Dermis blood vessel endothelial cell (primary cell): Measurements from ENCODE around the gene PHACTR1. TPM values are rescaled to one million over a fixed set of nuclear protein-coding genes. Genes with fewer than 3 reads are reported as not detected.

Source experiments
- DNase-seq: peaks from one replicate; pipeline ENCODE4 v3.0.0; 2010
- total RNA-seq: library from RNA; depleted of rRNA; stranded (reverse); fragments of >200 nt; gene quantifications from 2 replicates; pipeline ENCODE4 v1.2.3, GENCODE V29; 2014

PHACTR1 gene
- total RNA-seq, 1 donor from 2014 or later: 2.4 TPM

DNA sequence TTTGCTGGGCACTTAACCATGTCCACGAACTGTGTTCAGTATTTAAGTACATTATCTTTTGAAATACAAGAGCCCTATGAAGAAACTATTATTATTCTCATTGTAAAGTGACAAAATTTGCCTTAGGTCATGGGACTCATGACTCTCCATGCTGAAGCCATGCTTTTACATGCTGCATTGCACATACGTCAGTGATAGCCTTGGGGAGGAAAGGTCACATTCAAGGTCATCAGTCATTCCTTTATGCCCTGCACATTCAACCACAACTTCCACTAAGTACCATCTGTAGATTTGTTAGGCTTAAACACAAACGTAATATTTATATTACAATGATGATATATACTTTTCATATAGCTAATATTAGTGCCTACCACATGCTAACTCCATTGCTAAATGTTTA lies 319.0 kb downstream of the PHACTR1 start:
- DNase-seq: no peak

DNA sequence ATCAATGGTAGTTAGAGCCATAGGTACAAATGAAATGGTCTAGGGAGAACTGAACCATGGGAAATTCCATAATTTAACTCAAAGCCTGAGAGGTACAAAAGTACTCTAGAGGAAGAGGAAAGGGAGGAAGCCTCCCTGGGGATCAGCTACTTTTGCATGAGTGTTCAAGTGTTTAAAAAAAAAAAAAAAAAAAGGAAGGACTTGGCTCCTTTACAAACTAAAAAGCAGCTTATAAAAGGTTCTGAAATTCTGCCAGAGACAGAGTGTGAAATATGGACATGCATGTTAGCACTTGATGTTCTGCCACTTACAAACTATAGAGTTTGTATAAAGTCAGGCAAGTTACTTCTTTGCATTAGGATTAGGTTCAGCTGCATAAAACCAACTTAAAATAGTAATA lies 321.7 kb downstream of the PHACTR1 start:
- DNase-seq: peak; percentile 30

DNA sequence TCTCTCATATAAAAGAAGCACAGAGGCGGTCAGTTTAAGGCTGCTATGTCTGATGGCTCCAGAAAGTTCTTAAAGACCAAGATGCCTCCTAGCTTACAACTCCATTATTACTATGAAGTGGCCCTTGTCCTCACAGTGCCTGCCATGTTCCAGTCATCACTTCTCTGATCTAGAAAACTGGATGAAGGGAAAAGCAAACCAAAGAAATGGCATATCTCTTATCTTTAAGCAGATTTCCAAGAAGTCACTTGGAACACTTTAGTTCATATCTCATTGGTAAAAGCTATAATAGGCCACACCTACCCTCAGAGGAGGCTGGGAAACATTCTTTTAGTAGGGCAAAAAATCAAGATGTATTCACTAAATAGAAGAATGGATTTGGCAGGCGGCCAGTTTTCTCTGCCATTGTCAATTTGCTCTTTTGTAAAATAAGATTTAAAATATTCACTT lies 322.2 kb downstream of the PHACTR1 start:
- peak; percentile 63 for DNase-seq

DNA sequence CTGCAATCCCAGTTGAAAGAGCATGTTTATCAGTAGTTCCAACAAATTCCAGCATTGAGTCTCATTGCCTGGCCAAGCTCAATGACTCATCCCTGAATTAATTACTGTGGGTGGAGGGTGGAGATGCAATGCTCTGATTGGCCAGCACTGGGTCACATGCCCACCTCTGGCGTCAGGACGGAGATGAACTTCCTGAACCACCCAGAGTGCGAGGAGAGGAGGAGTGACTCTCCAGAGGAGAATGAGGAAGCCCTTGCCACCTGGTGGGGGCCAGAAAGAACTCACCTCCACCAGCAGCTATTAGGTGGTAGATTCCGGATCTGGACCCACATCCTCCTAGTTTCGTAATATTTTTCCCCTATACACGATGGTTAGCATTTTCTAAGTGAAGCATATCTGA lies 327.8 kb downstream of the PHACTR1 start:
- DNase-seq: peak; percentile 29

DNA sequence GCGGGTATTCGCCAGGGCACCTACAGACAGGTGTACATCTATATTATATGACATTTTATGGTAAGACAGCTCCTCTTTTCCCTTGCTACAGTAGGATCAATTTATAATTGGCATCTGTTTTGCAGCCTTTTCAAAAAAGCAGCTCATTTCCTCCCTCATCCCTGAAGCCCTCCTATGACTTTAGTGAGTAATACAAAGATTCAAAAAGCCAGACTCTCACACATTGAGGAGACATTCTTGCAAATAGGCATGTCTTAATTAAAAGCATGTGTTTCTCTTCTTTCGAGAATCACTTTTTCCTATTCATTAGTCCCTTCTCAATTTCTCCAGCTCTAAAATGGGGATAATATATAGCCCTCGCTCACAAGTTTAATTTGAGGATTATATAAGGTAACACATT lies 328.3 kb downstream of the PHACTR1 start:
- DNase-seq: no peak

DNA sequence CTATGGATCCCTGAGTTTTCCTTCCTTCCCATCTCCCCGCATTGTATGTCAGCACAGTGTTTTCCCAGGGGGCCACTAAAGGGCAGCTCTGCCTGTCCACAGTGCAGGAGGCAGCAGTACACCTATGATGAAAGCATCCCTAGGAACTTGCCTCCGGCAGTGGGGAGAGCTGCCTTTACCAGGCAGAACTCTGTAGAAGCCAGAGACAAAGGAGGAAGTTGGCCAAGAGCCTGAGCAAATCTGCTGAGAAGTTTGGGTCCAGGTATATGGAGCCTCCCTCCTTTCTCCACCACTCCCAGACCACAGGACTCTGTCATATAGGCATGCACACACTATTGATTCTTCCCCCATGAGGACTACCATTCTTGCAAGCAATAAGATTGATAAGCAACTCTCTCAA lies 329.1 kb downstream of the PHACTR1 start:
- no peak for DNase-seq

DNA sequence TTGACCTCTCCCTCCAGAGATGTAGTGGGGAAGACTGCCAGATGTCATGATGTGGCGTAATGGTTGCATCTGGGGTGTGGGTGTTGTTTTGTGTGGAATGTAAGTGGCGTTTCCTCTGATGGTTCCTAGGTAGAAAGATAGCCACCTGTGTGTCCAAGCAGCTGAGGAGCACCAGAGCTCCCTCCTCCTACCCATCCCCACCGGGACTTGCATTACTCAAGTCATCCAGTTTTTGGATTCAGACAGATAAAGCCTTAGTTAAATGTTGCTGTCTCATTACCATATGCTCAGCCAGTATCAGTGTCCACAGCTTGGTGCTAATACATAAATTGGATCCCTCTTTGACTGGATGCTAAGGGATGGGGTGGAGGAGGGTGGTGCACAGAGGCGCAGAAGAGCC lies 329.5 kb downstream of the PHACTR1 start:
- DNase-seq: no peak

DNA sequence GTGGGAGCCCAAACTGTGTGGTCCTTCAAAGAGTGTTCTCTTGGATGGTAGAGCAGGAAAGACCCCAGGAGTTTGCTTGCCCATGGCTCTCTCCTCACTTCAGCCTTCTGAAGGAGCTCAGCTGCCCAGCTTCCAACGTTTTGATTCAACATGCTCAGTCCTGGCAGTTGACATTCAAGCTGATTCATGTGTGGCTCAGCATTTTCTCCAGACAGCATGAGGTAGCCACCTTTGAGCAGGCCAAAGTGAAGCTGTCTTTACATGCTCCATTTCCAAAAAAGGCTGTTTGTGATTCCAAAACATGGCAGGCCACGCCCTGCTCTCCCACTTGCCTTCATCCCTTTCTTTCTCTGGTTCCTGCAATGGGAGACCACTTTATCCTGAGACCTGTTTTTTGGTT lies 331.5 kb downstream of the PHACTR1 start:
- no peak for DNase-seq

DNA sequence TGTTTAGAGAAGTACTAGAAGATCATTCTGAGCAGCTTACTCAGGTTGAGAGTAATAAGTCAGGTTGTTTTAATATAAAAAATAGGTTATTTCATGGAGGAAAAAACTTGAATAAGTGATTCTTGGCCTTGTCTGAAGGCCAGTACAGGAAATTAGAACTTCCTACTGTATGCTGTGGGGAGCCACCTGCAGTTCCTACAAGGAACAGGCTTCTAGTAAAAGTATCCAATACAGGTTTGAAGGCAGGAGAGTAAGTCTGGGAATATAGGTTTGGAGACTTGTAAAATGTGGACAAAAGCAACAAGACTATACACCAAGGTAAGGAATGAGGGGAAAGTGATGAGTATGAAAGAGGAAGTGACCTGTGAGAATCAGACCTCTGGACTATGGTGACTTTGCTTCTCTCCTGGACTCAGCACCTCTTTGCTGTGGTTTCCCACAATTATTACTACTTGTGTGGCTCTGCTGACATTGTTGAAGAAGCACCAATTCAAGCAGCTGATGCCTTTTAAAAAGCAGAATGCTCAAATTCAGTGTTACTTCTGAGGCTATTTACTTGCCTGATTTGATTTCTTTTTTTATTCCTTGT lies 333.2 kb downstream of the PHACTR1 start:
- peak; percentile 52 for DNase-seq

DNA sequence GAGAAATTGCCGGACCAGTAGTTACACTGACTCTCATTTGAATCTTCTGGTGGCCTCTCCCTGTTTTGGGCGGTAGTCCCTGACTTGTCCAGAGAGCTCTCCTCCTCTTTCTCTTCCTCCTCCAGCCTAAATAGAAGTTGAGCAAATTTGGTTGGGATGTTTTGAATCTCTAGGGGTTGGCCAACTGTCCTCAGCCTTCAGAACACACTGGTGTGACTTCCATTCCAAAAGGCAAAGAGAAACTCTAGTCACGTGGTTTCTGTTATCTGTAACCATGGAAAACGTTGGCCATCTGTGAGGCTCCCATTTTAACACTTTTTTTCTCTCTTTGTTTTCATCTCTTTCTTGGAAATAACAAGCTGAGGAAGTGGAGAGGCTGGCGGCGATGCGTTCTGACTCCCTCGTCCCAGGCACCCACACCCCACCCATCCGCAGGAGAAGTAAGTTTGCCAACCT lies 336.5 kb downstream of the PHACTR1 start:
- no peak for DNase-seq

DNA sequence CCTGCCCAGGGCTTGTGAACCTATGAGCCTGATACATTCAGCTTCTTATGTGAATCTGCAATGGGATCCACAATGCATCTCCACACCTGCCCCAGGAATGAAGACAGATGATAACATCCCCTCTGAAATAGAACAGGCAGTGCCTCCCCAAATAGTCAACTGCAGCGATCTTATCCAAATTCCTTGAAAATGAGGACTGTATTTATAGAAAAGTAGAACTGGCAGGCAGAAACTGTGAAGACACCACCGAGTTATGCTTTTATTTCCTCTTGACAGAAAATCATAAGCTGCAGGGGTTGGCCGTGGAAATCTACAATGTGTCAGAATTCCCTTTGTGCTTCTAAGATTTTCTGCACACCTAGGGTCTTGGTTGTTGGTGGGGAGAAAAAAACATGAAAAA lies 341.5 kb downstream of the PHACTR1 start:
- DNase-seq: no peak

DNA sequence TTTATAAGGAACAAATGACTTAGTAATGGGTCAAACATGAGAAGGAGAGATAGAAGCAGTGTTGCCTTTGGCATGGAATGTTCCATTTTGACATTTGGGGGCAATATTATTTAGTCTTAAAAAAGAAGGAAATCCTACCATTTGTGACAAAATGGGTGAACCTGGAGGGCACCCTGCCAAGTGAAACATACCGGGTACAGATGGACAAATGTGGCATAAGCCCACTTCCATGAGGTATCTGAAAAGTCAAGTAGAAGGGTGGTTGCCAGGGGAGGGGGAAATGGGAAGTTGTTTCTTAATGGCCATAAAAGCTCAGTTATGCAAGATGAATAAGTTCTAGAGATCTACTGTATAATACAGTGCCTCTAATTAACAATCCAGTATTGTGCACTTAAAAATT lies 342.5 kb downstream of the PHACTR1 start:
- no peak for DNase-seq

DNA sequence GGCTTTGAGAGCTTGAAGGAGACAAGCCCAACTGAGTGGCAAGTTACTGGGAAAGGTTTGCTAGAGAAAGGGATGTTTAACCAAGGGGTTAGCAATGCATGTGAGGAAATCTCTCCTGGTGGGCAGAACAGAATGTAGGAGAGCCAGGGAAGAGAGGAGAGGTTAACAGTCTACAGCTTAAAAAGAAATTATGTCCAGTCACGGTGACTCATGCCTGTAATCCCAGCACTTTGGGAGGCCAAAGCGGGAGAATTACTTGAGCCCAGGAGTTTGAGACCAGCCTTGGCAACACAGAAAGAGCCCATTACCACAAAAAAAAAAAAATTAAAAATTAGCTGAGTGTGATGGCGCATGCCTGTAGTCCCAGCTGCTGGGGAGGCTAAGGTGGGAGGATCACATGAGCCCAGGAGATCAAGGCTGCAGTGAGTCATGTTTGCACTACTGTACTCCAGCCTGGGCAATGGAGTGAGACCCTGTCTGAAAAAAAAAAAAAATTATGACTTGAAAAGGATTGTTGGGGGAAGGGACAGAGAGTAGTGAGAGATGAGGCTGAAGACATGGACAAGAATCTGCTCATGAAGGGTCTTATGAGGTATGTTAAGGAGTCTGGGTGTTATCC lies 346.8 kb downstream of the PHACTR1 start:
- no peak for DNase-seq

DNA sequence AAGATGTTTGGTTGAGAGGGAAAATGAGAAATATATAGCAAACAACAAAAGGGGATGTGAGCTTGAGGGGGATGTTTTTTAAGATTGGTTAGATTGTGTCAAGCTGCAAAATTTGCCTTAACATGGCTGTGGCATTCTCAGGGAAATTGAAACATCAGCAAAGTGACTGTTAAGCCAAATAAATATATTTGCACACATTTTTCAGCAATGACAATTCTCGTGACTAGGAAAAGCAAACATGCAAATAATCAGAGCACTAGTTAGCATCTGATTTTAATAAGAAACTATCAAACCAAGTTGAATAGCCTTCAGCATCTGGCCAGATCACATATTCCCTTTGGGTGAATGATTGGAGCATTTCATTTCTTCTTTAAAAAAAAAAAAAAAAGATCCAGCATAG lies 349.0 kb downstream of the PHACTR1 start:
- DNase-seq: no peak

DNA sequence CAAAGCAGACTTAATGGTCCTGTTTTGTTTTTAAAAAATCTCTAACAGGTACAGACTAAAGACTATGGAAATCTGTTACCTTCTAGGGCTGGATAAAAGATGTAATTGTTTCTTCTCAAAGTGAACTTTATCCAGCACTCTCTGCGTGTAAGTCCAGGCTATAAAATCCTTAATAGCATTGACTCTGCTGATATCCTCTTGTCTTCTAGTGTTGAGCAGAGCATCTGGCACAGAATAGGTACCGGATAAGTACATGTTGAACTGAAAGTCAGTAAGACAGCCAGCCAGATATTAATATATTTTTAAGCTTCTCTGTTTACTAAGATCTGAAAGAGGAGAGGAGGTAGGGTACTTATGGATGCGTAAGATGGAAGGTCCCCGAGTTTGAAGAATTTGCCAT lies 349.5 kb downstream of the PHACTR1 start:
- DNase-seq: no peak

DNA sequence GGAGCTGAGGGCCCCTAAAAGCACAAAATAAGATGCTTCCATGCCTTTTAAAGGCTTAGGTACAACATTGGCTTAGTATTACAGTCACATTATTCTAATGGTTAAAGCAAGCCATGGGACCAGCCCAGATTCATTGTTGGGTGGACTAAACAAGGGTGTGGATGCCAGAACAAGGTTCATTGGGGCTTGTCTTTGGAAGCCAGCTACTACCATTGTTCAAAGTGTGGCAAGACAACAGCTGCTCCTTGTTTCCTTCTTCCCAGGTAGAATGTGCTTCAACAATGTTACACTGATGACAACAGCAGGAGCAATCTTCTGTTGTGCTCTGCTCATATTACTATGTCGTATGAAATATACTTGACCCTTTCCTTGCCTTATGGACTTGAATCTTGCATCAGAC lies 350.3 kb downstream of the PHACTR1 start:
- no peak for DNase-seq

DNA sequence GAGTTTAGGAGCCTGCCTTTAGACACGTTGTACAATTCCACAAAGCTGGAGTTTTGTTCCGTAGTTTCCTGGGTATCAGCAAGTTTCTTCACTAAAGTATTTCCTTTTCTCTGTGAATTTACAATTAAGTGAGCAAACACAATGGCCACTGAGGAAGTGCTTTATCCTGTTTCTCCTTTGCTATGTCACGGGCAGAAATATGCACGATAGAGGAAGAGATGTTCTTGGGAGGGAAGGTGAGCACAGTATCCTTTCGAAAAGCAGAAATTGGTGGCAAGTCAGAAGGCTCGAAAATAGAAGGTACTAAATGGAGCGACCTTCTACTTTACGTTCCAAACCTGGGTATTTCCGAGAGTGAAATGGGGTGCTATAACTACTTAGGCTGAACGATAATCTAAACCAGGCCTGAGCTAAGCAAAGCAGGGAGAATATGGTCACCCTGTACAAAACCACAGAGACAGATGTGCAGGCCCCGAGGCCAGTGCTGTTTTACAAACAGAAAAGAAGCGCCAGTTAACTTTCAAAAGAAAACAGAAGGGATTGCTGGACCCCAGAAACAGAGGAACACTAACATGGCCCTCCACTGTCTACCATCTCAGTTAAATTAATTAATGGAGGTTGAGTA lies 352.1 kb downstream of the PHACTR1 start:
- DNase-seq: peak; percentile 72

DNA sequence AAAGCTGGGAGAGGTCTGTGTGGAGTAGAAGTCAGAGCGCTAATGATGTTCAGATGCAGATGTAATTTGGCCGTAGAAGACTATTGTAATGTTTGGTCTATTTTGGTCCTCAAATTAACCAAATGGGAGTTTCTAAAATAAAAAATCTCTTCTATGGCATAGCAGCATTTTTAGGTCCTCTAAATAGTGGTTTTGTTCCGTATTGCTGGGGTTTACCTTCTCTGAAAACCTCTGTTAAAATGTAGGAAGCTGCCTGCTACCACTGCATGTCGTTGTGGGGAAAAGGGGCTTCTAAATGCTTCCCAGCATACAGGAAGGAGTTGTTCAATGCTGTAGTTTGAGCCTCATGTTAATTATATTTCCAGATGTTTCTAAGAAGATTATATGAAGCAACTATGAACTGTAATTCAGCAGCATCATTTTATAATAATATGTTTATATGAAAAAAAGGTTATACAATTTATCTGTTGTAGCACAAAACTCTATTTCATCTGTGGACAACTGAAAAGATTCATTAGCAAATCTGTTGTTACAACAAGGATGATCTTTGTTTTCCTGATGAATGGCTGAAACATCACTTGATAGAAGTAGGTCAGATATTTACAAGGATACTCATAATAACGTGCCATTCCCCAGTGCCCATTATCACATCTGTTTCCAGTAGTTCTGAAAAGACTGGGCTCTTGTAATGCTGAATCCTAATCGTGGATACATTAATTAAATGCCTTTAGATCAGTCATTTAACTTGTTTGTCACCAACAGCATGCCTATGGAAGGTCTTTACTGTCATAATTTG lies 355.2 kb downstream of the PHACTR1 start:
- no peak for DNase-seq

DNA sequence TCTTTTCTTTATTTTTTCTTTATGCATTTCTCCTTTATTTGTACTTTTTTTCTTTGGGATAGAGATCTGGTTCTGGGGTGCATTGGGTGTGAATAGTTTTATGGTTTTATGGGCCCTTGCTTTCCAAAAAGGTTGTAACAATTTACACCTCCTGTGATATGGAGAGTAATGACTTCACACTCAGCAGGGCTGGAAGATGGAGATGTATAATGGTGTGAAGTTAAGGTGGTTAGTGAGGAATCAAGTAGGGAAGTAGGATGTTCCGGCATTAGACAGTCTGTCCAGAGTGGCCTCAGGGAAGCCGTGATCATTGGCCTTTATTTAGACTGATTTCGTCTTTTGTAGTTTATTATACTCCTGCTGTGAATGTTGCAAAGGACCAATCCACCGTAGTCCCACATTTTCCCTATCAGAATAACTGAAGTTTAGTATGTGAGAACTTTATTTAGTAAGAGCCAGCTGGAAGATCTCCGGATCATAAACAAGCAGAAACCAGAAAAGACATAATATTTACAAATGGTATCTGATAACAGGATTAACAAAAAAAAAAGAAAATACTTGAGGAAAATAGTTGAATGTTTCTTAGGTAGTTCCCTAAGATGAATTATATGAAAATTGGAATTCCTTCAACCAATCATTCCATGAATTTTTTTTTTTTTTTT lies 356.2 kb downstream of the PHACTR1 start:
- DNase-seq: no peak

DNA sequence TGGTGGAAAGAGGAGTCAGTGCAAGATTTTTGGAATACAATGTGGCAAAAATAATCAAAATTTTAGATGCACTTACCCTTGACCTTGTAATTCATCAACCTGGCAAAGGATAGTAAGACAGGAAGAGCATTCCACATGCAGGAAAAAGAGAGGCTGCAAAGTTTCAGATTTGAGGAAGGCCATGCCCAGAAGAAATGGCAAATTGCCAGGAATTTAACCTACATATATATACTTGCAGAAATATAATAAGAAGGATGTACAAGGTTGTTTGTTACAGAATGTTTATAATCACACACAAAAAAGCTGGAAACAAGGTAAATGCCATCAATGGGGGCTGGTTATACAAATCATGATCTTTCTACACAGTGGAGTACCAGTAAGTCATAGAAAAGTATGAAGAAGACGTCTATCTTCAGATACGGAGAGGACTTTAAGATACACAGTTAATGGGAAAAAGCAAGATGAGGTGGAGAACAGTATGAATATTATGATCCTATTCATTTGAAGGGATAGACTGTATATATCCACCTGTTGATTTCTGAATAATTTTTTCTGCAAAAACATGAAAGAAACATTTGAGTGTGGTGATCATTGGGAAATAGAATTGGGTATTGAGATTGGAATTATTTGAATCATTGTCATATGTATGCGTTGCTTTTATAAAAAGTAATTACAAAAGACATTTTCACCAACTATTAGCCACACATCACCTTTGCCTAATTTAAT lies 358.0 kb downstream of the PHACTR1 start:
- DNase-seq: peak; percentile 10

DNA sequence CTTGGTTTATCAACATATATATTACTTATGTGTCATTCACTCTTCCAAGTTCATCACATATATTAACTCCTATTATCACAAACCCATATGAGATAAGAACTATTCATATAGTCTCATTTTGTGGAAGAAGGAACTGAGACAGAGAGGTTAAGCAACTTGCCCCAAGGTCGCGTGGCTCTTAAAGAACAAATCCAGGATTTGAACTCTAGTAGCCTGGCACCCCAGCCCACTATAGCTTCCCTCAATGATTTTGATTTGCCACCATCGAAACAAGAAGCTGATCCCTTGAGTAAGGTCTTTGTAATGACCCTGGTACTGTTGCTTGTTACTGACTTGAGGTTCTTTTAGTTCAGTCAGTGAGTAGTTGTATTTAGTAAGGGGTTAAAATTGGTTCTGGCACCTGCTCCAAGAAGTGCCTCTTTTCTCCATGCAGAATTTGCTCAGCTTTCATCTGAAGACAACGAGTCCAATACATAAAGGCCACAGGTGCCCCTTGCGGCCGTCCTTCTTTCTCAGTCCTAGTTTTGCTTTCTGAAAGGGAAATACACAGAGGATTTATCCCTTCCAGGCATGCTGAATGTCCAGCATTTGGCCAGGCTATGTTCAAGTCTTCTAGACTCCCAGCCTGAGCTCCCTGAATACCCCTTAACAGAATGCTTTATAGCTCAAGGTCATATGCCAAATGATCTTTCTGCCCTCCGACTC lies 358.7 kb downstream of the PHACTR1 start:
- no peak for DNase-seq

DNA sequence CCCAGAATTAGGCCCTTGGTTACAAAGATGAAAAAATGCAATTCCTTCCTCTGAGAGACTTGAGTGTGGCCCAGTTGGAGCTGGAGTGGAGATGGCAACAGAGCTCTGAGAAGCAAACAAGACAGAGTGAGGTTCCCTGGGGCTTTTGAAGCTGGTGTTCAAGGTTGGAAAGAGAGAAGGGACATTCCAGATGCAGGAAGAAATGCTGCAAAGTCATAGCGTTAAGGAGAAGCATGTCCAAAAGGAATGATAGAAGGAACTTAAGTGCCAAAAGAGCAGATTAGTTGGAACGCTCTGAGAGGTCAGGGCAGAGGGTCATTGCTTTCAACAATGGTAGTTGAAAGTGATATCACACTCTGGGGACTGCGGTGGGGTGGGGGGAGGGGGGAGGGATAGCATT lies 360.0 kb downstream of the PHACTR1 start:
- DNase-seq: no peak
